ENCODE data around the gene RERE.
A peak's percentile ranks its signal among the peaks of the same experiment; 100 is the strongest.
"Not testable (repeated sequence)": the region's sequence is repeated elsewhere in the genome, so short reads cannot be mapped to it uniquely, and the experiment has no call there.

Gene RERE

DNA sequence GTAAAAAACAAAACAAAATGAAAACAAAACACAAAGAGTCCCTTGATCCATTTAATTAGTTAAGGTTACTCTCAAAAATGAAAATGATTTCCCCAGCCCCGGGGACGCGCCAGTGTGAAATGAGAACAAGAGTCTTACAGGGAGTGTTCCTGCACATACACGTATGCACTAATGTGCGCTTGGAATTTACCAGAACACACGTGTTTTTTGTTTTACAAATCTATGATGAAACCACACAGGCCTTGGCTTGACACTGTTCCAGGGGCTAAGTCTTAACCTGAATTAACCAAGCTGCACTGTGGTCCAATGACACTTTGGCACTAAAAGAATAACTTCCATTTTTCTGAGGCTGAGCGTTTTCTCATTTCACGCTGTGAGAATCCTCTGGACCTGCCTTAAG, 435.8 kb downstream of the RERE start:
- Mint-ChIP-seq H3K36me3 (peaks cover 4% of the 10 kb centered on the region), H3K27ac (no peak overlapping the region), H3K4me3 (no peak overlapping the region), H3K27me3 (no peaks in the 10 kb centered on the region), H3K4me1 (ENCODE audit: low read depth) (peaks cover 73% of the 10 kb centered on the region), H3K9me3 (ENCODE audit: low read depth) (no peaks in the 10 kb centered on the region)

DNA sequence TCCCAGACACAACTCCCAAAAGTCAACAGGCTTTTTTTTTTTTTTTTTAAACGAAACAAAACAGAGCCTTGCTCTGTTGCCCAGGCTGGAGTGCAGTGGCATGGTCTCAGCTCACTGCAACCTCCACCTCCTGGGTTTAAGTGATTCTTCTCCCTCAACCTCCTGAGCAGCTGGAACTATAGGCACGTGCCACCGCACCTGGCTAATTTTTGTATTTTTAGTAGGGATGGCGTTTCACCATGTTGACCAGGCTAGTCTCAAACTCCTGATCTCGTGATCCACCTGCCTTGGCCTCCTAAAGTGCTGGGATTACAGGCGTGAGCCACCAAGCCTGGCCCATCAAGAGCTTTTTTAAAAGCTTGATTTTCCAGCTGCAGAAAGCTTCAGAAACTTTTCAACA, 437.1 kb downstream of the RERE start:
- not testable (repeated sequence) for H3K27me3 Mint-ChIP-seq; H3K4me3 Mint-ChIP-seq; H3K36me3 Mint-ChIP-seq; H3K9me3 Mint-ChIP-seq (ENCODE audit: low read depth)
- Mint-ChIP-seq H3K4me1 (ENCODE audit: low read depth) (peaks cover 70% of the 10 kb centered on the region), H3K27ac (peak overlapping the region; percentile 46)

DNA sequence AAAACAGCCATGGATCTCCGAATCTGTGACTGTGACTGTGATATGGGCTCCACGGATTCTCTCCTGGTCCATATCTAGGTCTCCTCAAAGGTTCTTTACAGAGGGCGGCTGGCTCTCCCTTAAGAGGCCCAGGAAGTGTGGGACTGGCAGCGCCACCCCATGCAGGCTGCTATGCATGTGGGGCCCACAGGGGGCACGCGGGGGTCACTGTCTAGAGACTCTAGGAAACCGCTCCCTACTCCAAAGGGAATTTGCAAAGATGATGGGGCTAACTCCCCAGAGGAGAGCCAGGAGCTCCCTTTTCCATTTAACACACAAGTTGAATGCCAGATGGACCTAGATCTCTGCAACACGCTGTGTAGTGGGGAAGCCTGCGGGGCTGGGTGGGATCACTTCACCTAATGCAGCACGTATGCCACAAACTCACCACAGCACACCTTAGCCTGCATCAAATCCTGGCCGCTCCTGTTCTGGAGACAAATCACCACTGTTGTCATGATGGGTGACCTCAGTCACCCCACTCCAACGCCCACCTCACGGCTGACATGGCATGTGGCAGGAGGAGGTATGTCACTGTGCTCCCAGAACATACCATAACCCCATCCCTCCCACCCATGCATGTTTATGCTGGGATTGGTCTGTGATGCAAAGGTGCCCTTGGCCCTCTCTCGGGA, 437.8 kb downstream of the RERE start:
- peaks cover 7% of the 10 kb centered on the region for H3K36me3 Mint-ChIP-seq
- no peak overlapping the region for H3K4me3 Mint-ChIP-seq
- no peaks in the 10 kb centered on the region for H3K9me3 Mint-ChIP-seq (ENCODE audit: low read depth)
- H3K27ac Mint-ChIP-seq: no peak overlapping the region
- H3K27me3 Mint-ChIP-seq: no peaks in the 10 kb centered on the region
- H3K4me1 Mint-ChIP-seq (ENCODE audit: low read depth): peaks cover 69% of the 10 kb centered on the region

DNA sequence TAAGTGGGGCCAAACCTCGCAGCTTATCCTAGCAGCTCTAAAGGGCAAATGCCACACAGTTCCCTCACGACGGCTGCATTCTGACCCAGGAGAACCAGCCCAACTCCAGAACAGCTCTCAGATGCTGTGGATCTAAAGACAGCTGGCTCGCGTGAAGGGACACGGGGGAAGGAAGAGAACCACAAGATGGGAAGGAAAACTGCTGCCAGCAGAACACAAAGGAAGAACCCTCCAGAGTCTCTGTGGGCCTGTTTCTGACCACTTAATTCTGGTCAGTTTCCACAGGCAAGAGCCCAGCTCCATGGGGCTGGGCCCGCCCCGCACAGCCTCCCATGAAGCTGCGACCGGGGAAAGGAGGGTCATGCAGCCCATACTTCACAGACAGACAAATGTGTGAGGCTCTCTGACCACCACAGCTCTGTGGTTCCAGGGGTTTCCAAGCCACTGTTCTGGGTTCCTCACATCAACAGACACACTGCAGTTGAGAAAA, 438.4 kb downstream of the RERE start:
- Mint-ChIP-seq H3K4me1 (ENCODE audit: low read depth) (peaks cover 65% of the 10 kb centered on the region), H3K27ac (peak overlapping the region; percentile 86), H3K4me3 (no peak overlapping the region), H3K36me3 (peaks cover 8% of the 10 kb centered on the region), H3K9me3 (ENCODE audit: low read depth) (no peaks in the 10 kb centered on the region), H3K27me3 (no peaks in the 10 kb centered on the region)

DNA sequence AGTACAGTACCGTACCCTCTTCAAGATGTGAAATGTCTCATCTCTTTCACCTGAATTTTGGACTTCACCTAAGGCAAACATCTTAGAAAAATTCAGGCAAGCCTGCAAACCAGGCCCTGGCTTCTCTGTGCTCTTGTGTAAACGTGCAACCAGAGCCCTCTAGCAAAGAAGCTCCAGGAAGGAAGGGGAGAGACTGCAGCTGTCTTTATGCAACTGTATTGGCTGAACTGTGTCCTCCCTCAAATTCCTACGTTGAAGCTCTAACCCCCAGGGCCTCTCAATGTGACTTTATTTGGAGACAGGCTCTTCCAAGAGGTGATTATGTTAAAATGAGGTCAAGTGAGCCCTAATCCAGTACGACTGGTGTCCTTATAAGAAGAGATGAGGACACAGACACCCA, 439.3 kb downstream of the RERE start:
- Mint-ChIP-seq H3K36me3 (peaks cover 6% of the 10 kb centered on the region), H3K4me3 (no peak overlapping the region), H3K27ac (peak overlapping the region; percentile 34), H3K27me3 (no peaks in the 10 kb centered on the region), H3K9me3 (ENCODE audit: low read depth) (no peaks in the 10 kb centered on the region), H3K4me1 (ENCODE audit: low read depth) (peaks cover 60% of the 10 kb centered on the region)

DNA sequence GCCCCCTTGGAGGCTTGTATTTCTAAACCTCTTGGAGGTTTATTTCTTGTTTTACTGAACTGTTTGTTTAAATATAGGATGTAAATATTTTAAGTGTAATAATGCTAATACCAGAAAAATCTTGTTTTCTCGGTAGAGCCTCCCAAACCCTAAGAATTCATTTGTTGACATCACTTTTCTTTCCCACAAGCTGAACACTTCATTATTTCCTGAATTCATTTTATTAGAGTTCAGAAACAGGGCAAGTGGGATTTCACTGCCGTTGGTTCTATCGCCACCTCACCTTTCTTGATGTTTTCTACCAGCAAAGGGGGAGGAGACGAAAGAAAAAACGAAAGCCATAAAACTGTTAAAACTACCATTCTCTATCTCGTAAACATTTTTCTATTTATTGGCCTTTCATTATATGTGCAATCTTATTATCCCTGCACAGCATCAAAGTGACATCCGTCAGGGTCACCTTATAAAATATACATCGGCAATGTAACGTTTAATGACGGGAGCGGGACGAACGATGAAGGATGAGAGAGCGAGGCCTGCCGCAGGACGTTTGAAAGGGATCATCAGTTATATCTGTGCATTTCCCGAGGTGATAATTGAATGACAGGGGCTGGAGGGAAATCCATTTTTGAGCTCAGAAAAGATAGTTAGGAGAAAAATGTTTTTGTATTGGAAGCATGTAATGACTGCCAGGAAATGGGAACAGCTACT, 440.0 kb downstream of the RERE start:
- H3K4me3 Mint-ChIP-seq: no peak overlapping the region
- H3K27me3 Mint-ChIP-seq: no peaks in the 10 kb centered on the region
- no peaks in the 10 kb centered on the region for H3K9me3 Mint-ChIP-seq (ENCODE audit: low read depth)
- H3K27ac Mint-ChIP-seq: peak overlapping the region; percentile 23
- H3K36me3 Mint-ChIP-seq: peaks cover 4% of the 10 kb centered on the region
- H3K4me1 Mint-ChIP-seq (ENCODE audit: low read depth): peaks cover 54% of the 10 kb centered on the region

DNA sequence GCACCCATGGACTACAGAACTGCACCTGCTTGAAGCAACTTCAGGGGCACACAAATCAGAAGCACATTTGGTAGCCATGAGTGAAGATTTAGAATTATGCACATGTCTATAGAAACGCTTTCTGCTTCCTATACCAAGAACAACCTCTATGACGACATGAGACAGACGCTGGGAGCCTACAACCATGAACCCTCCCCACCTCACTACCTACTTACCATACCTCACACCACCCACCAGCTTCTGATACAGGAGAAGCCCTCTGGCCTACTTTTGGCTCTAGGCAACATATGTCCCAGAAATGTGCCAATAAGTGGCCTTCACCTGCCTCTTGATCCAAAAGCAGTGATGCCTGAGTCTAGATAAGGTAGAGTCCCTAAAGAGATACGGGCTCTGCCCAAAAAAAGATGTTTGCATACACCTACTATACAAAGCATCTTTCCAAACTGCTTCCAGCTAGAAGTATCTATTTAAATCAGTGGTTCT, 441.0 kb downstream of the RERE start:
- Mint-ChIP-seq H3K27me3 (no peaks in the 10 kb centered on the region), H3K4me3 (no peak overlapping the region), H3K27ac (peak overlapping the region; percentile 7), H3K36me3 (peaks cover 4% of the 10 kb centered on the region), H3K4me1 (ENCODE audit: low read depth) (peaks cover 54% of the 10 kb centered on the region), H3K9me3 (ENCODE audit: low read depth) (no peaks in the 10 kb centered on the region)

DNA sequence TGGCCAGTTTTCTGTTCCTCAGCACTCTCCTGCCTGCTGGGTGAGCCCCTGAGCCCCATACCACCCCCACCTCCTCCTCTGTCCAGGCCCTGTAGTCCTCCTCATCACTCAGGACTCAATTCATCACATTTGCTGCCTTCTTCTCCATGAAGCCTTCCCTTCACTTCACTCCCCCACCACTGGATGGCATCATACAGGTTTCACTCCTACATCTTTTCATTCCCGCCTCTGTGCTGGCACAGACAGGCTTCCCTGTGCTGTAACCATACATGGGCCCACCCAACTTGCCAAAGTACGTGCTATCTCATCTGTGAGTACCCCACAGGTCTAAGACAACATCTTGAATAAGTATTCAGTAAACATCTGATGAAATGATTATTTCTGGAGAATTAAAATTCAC, 442.6 kb downstream of the RERE start:
- Mint-ChIP-seq H3K36me3 (peaks cover 4% of the 10 kb centered on the region), H3K27me3 (no peaks in the 10 kb centered on the region), H3K9me3 (ENCODE audit: low read depth) (no peaks in the 10 kb centered on the region), H3K4me3 (no peak overlapping the region), H3K4me1 (ENCODE audit: low read depth) (peaks cover 54% of the 10 kb centered on the region), H3K27ac (peak overlapping the region; percentile 75)

DNA sequence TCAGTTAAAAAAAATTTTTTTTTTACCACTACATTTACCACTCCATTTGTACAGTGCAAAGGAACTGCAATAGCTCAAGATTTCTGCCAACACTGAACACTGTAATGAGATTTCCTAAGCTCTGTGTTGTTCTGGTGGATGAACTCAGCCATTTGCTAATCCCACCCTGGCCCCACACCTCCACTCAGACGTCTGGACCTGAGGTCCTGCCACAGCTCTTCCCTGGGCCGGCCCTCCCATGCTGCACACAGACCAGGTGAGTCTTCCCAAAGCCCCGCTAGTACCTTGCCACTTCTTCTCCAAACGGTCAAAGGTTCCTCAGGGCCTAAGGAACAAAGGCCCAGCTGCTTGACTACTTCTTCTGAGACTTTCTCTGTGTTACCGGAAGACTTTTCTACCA, 443.1 kb downstream of the RERE start:
- Mint-ChIP-seq H3K4me3 (no peak overlapping the region), H3K27me3 (no peaks in the 10 kb centered on the region), H3K9me3 (ENCODE audit: low read depth) (no peaks in the 10 kb centered on the region), H3K36me3 (peaks cover 4% of the 10 kb centered on the region), H3K4me1 (ENCODE audit: low read depth) (peaks cover 52% of the 10 kb centered on the region), H3K27ac (peak overlapping the region; percentile 75)

DNA sequence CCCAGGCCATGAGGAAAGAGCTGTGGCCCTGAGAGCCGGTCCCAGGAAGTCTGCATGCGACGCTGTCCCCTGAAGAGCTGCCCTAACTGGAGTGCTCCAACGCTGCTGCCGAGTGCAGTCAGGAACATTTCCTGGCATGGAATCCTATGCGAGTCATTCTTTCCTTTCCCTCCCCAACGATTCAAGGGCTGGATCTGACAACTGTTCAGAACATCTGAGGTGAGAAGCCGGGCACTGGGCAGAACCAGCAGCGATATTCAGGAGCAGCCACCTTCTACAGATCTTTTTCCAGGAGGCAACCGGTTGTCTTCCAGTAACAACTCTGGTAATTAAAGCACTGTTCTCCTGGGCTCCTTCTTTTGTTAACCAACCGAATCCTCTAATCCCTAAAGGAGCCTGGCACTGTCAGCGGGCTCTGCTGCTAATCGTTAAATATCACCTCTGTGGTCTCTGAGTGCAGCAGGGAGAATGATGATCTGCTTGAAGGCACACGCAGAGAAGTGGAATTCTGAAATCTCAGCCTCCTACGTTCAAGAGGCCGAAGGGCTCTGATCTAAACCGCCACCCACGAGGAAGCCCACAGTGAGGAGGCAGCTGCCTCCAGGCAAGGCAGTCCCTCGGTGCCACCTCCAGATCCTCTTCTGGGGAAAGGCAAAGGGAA, 443.7 kb downstream of the RERE start:
- Mint-ChIP-seq H3K36me3 (peaks cover 4% of the 10 kb centered on the region), H3K27ac (peak overlapping the region; percentile 50), H3K27me3 (no peaks in the 10 kb centered on the region), H3K4me1 (ENCODE audit: low read depth) (peaks cover 47% of the 10 kb centered on the region), H3K9me3 (ENCODE audit: low read depth) (no peaks in the 10 kb centered on the region), H3K4me3 (no peak overlapping the region)

DNA sequence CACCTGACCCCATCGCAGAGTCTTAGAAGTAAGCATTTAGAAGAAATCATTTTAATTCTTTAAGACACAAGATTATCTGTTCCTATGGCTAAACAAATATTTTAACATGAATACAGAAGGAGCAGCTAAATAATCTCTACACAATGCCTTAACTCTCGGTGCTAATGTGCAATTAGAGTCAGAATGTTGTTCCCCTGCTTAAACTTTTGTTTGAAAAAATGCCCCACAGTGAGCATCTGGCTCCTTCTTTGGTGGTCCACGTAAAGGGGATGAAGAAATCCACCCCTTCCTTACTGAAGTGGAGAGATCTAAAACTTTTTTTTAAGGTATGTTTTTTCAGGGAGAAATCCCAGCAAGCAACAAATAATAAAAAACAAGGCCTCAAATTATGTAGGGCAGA, 444.3 kb downstream of the RERE start:
- Mint-ChIP-seq H3K4me3 (no peak overlapping the region), H3K27me3 (no peaks in the 10 kb centered on the region), H3K36me3 (peaks cover 4% of the 10 kb centered on the region), H3K4me1 (ENCODE audit: low read depth) (peaks cover 42% of the 10 kb centered on the region), H3K9me3 (ENCODE audit: low read depth) (no peaks in the 10 kb centered on the region), H3K27ac (no peak overlapping the region)

DNA sequence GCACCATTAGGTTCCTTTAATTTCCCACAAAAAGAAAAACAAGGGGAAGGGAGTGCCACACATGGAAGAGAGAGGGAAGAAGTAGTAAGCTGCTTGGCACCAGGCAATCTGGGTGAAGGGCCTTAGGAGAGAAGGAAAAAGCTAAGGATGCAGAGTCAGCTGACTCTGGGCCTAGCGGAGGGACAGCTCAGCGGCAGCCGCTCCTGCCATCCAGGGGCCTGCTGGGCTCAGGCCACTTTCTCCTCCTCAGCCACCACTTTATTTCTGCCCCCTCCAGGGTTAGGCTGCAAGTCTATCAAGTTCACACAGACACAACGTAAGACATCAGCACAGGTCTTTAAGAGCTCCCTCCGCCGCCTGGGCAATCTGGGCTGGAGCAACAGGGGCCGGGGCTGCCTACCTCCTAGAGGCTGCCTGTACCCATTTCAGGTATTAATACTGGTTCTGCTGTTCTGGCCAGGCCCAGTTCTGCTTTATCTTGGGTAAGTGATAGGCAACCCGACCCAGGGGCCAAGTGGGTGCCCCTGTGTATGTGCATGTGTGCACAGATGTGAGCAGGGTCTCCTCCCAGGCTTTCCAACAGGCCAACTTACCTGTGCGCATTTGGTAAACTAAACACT, 446.0 kb downstream of the RERE start:
- Mint-ChIP-seq H3K36me3 (peaks cover 4% of the 10 kb centered on the region), H3K4me1 (ENCODE audit: low read depth) (peaks cover 38% of the 10 kb centered on the region), H3K27me3 (no peaks in the 10 kb centered on the region), H3K27ac (no peak overlapping the region), H3K4me3 (no peak overlapping the region), H3K9me3 (ENCODE audit: low read depth) (no peaks in the 10 kb centered on the region)

DNA sequence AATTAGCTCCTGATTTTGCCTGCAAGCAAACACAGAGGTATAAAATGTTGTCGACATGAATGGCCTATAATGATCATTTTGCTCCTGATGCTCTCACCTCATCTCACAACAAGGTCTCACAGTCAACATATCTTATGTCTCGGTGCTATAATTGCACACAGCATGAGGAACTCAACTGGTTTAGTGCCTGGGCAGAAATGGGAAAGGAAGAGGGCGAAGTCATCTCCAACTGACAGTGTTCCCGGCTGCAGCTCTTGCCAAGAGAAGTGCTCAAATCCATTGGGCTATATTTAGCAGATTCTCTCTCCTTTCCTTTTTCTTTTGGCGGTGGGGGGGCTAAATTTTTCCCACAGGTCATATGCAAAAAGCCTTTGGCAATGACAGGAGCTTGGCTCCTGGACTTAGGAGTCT, 446.5 kb downstream of the RERE start:
- Mint-ChIP-seq H3K4me3 (no peak overlapping the region), H3K9me3 (ENCODE audit: low read depth) (no peaks in the 10 kb centered on the region), H3K27me3 (no peaks in the 10 kb centered on the region), H3K27ac (no peak overlapping the region), H3K36me3 (peaks cover 4% of the 10 kb centered on the region), H3K4me1 (ENCODE audit: low read depth) (peaks cover 33% of the 10 kb centered on the region)

DNA sequence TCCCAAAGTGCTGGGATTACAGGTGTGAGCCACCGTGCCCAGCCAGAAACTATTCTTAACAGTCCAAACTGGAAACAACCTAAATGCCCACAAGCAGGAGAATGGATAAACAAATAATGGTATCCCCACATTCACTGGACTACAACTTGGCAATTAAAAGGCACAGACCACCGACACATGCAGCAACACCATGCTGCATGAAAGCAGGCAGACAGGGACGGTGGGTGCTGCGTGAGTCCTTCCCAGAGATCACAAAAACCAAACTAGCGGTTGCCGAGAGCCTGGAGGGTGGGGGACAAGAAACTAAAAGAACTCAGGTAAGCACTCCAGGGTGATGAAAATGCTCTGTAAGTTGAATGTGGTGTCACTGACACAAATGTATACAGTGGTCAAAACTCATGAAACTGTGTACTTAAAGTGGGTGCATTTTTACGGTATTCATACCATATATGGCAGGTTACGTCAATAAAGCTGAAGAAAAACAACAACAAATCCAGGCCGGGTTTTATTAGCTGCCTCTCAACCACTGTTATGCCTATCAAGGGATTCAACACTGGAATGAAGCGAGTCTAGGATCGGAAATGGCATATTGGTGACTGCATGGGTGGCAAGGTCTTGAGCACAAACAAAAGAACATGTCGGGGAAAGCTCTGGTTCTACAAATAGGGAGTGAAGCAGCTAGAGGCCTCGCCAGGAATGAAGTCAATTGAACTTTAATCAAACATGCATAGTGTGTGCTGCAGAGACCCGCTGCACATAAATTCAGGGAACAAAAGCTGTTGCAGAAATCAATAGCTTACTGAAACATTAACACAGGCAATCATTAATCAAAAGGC, 447.2 kb downstream of the RERE start:
- Mint-ChIP-seq H3K4me1 (ENCODE audit: low read depth) (peaks cover 33% of the 10 kb centered on the region), H3K27me3 (no peaks in the 10 kb centered on the region), H3K4me3 (no peak overlapping the region), H3K36me3 (peaks cover 4% of the 10 kb centered on the region), H3K27ac (no peak overlapping the region), H3K9me3 (ENCODE audit: low read depth) (no peaks in the 10 kb centered on the region)

Data from activated naive CD8-positive, alpha-beta T cell (primary cell).